ENCODE results near the gene SLC15A4.
"Not testable (repeated sequence)": the region's sequence is repeated elsewhere in the genome, so short reads cannot be mapped to it uniquely, and the experiment has no call there.

SLC15A4 gene

DNA sequence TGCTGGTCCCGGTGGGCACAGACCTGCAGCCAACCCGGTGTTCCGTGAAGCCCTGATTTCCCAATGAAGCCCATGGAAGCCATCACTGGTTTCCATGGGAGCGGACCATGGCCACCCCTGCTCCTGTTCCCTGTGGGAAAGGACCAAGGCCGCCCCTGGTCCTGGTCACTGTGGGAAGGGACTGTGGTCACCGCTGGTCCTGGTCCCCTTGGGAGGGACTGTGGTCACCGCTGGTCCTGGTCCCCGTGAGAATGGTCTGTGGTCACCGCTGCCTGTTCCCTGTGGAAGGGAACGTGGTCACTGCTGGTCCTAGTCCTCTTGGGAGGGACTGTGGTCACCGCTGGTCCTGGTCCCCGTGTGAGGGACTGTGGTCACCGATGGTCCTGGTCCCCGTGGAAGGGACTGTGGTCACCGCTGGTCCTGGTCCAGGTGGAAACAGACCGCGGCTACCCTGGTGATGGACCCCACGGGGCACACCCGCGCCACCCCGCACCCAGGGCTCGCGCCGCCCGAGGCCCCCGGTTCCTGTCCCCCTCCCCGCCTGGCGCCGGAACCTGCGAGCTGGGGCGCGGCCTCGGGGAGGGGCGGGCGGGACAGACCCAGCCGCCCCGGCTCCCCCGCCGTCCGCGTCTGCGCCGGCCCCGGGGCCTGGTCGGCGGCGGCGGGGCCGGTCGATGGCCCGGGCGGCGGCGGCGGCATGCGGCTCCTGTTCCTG lies 29.3 kb upstream of the SLC15A4 start, which contains the start of gene GLT1D1:
Gene GLT1D1, plus strand, starts transcription at position 594 of the 715 bp plus-strand sequence. Its CDS starts 104 bp downstream, at position 698.
- no peak within 1 kb of the TSS for H2AK5ac ChIP-seq (ENCODE audit: low read length, severe bottlenecking)
- H2BK15ac ChIP-seq (ENCODE audit: low read depth, poor library complexity, severe bottlenecking): no peak within 1 kb of the TSS
- no peak within 1 kb of the TSS for H3K4ac ChIP-seq (ENCODE audit: low read depth in 1 of 2, low read length in 2 of 2)
- no peak within 1 kb of the TSS for H2AFZ ChIP-seq (ENCODE audit: low read depth, low read length)
- no peak within 1 kb of the TSS for H3K18ac ChIP-seq (ENCODE audit: low read depth in 1 of 2, low read length in 2 of 2)
- no peak within 1 kb of the TSS for H3K4me3 ChIP-seq (ENCODE audit: insufficient read depth in 1 of 2, low read depth in 1 of 2, low read length in 2 of 2)
- peak within 1 kb of the TSS; percentile 79 for H3K4me2 ChIP-seq (ENCODE audit: low read length, poor library complexity, severe bottlenecking)
- no peak within 1 kb of the TSS for H3K14ac ChIP-seq (ENCODE audit: low read length in 2 of 2)
- H3K9ac ChIP-seq (ENCODE audit: low read length): no peak within 1 kb of the TSS
- H4K8ac ChIP-seq (ENCODE audit: low read length): no peak within 1 kb of the TSS
- no peak within 1 kb of the TSS for H2BK5ac ChIP-seq (ENCODE audit: low read depth, low read length, poor library complexity, severe bottlenecking)
- no peak for DNase-seq
- no peak within 1 kb of the TSS for H2BK120ac ChIP-seq (ENCODE audit: low read depth, low read length)
- peaks cover 8% of the 10 kb centered on the region for H3K4me1 ChIP-seq (ENCODE audit: control insufficient read depth, insufficient read depth, low read depth, low read length)
- no peak within 1 kb of the TSS for H3K23ac ChIP-seq (ENCODE audit: low read length in 2 of 2)
- no peak within 1 kb of the TSS for H3K27ac ChIP-seq (ENCODE audit: low read length, poor library complexity, severe bottlenecking)
- peaks cover 26 to 40% of the 10 kb centered on the region in 2 experiments for H3K27me3 ChIP-seq (ENCODE audit: control insufficient read depth in 1 of 2, insufficient read depth in 1 of 2, low read length in 2 of 2)
- no peaks in the 10 kb centered on the region for H3K79me1 ChIP-seq (replicated peaks; ENCODE audit: low read length, poor library complexity, severe bottlenecking)
- no peak within 1 kb of the TSS for H4K91ac ChIP-seq (ENCODE audit: low read length)
- H3K9me3 ChIP-seq (ENCODE audit: control insufficient read depth, low read length): no peaks in the 10 kb centered on the region
- H2BK12ac ChIP-seq (ENCODE audit: low read length in 2 of 2): no peak within 1 kb of the TSS
- H3K36me3 ChIP-seq (ENCODE audit: control insufficient read depth in 1 of 2, insufficient read depth in 2 of 2, low read depth in 1 of 2, low read length in 2 of 2): peaks cover 0 to 3% of the 10 kb centered on the region in 2 experiments
- WGBS: 45% methylated on average over 24 of the region's 56 CpGs

- Histone ChIP-seq H3K4ac (ENCODE audit: low read depth in 1 of 2, low read length in 2 of 2) (no peak overlapping the region), H3K4me3 (ENCODE audit: insufficient read depth in 1 of 2, low read depth in 1 of 2, low read length in 2 of 2) (no peak overlapping the region), H3K4me1 (ENCODE audit: control insufficient read depth, insufficient read depth, low read depth, low read length) (peaks cover 8% of the 10 kb centered on the region), H3K36me3 (ENCODE audit: control insufficient read depth in 1 of 2, insufficient read depth in 2 of 2, low read depth in 1 of 2, low read length in 2 of 2) (peaks cover 0 to 3% of the 10 kb centered on the region in 2 experiments), H4K8ac (ENCODE audit: low read length) (no peak overlapping the region), H2BK5ac (ENCODE audit: low read depth, low read length, poor library complexity, severe bottlenecking) (no peak overlapping the region), H3K4me2 (ENCODE audit: low read length, poor library complexity, severe bottlenecking) (no peak overlapping the region), H3K79me1 (replicated peaks; ENCODE audit: low read length, poor library complexity, severe bottlenecking) (no peaks in the 10 kb centered on the region), H3K14ac (ENCODE audit: low read length in 2 of 2) (no peak overlapping the region), H2BK120ac (ENCODE audit: low read depth, low read length) (no peak overlapping the region), H3K18ac (ENCODE audit: low read depth in 1 of 2, low read length in 2 of 2) (no peak overlapping the region), H2AK5ac (ENCODE audit: low read length, severe bottlenecking) (no peak overlapping the region), H3K9ac (ENCODE audit: low read length) (no peak overlapping the region), H4K91ac (ENCODE audit: low read length) (no peak overlapping the region), H2BK15ac (ENCODE audit: low read depth, poor library complexity, severe bottlenecking) (no peak overlapping the region), H3K27ac (ENCODE audit: low read length, poor library complexity, severe bottlenecking) (no peak overlapping the region), H3K9me3 (ENCODE audit: control insufficient read depth, low read length) (no peaks in the 10 kb centered on the region), H2AFZ (ENCODE audit: low read depth, low read length) (no peak overlapping the region), H2BK12ac (ENCODE audit: low read length in 2 of 2) (no peak overlapping the region), H3K23ac (ENCODE audit: low read length in 2 of 2) (no peak overlapping the region), H3K27me3 (ENCODE audit: control insufficient read depth in 1 of 2, insufficient read depth in 1 of 2, low read length in 2 of 2) (peaks cover 26 to 40% of the 10 kb centered on the region in 2 experiments)
- 75% methylated on average over 7 of the region's 8 CpGs for WGBS
- DNase-seq: no peak
Observed at GRCh38 chr12:128852026-128852698, 28.4 kb upstream of the SLC15A4 start.

- not testable (repeated sequence) for H3K9ac ChIP-seq (ENCODE audit: low read length); H3K18ac ChIP-seq (ENCODE audit: low read depth in 1 of 2, low read length in 2 of 2); H3K4me3 ChIP-seq (ENCODE audit: insufficient read depth in 1 of 2, low read depth in 1 of 2, low read length in 2 of 2); H3K4me2 ChIP-seq (ENCODE audit: low read length, poor library complexity, severe bottlenecking); H2BK15ac ChIP-seq (ENCODE audit: low read depth, poor library complexity, severe bottlenecking); H4K91ac ChIP-seq (ENCODE audit: low read length); H3K4ac ChIP-seq (ENCODE audit: low read depth in 1 of 2, low read length in 2 of 2); H2BK120ac ChIP-seq (ENCODE audit: low read depth, low read length); H3K14ac ChIP-seq (ENCODE audit: low read length in 2 of 2); H3K79me1 ChIP-seq (replicated peaks; ENCODE audit: low read length, poor library complexity, severe bottlenecking); H3K36me3 ChIP-seq (ENCODE audit: control insufficient read depth in 1 of 2, insufficient read depth in 2 of 2, low read depth in 1 of 2, low read length in 2 of 2); H3K27ac ChIP-seq (ENCODE audit: low read length, poor library complexity, severe bottlenecking); DNase-seq; H2BK5ac ChIP-seq (ENCODE audit: low read depth, low read length, poor library complexity, severe bottlenecking); H2AK5ac ChIP-seq (ENCODE audit: low read length, severe bottlenecking); H2AFZ ChIP-seq (ENCODE audit: low read depth, low read length); H3K4me1 ChIP-seq (ENCODE audit: control insufficient read depth, insufficient read depth, low read depth, low read length); H3K23ac ChIP-seq (ENCODE audit: low read length in 2 of 2); H3K9me3 ChIP-seq (ENCODE audit: control insufficient read depth, low read length); H2BK12ac ChIP-seq (ENCODE audit: low read length in 2 of 2); H4K8ac ChIP-seq (ENCODE audit: low read length)
- H3K27me3 ChIP-seq (ENCODE audit: control insufficient read depth in 1 of 2, insufficient read depth in 1 of 2, low read length in 2 of 2): peaks cover 25 to 40% of the 10 kb centered on the region in 2 experiments
- 95% methylated on average over 7 of the region's 7 CpGs for WGBS
Observed at GRCh38 chr12:128851429-128851828, 27.7 kb upstream of the SLC15A4 start.

DNA sequence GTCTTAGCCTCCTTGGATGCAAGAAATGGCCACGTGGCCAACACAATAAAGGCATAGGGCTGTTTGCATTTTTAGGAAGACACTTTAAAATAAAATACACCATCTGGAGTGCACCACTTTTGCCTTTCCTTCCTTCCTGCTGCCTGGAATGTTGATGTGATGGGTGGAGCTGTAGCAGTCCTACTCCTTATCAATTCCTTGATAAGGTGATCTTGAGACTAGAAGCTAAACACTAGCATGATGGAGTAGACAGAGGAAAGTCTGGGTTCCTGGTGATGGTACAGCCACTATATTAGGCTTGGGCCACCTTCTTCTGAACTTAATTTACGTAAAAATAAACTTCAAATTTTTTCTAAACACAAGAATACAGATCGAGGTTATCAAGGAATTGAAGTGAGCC lies 26.6 kb upstream of the SLC15A4 start:
- Histone ChIP-seq H2BK12ac (ENCODE audit: low read length in 2 of 2) (no peak overlapping the region), H2BK5ac (ENCODE audit: low read depth, low read length, poor library complexity, severe bottlenecking) (no peak overlapping the region), H3K4me1 (ENCODE audit: control insufficient read depth, insufficient read depth, low read depth, low read length) (peaks cover 8% of the 10 kb centered on the region), H3K9me3 (ENCODE audit: control insufficient read depth, low read length) (no peaks in the 10 kb centered on the region), H3K36me3 (ENCODE audit: control insufficient read depth in 1 of 2, insufficient read depth in 2 of 2, low read depth in 1 of 2, low read length in 2 of 2) (peaks cover 0 to 3% of the 10 kb centered on the region in 2 experiments), H4K8ac (ENCODE audit: low read length) (no peak overlapping the region), H2AK5ac (ENCODE audit: low read length, severe bottlenecking) (no peak overlapping the region), H3K4me3 (ENCODE audit: insufficient read depth in 1 of 2, low read depth in 1 of 2, low read length in 2 of 2) (no peak overlapping the region), H3K14ac (ENCODE audit: low read length in 2 of 2) (no peak overlapping the region), H3K23ac (ENCODE audit: low read length in 2 of 2) (no peak overlapping the region), H3K18ac (ENCODE audit: low read depth in 1 of 2, low read length in 2 of 2) (no peak overlapping the region), H3K27ac (ENCODE audit: low read length, poor library complexity, severe bottlenecking) (no peak overlapping the region), H3K9ac (ENCODE audit: low read length) (no peak overlapping the region), H2AFZ (ENCODE audit: low read depth, low read length) (no peak overlapping the region), H4K91ac (ENCODE audit: low read length) (no peak overlapping the region), H3K79me1 (replicated peaks; ENCODE audit: low read length, poor library complexity, severe bottlenecking) (no peaks in the 10 kb centered on the region), H2BK15ac (ENCODE audit: low read depth, poor library complexity, severe bottlenecking) (no peak overlapping the region), H3K27me3 (ENCODE audit: control insufficient read depth in 1 of 2, insufficient read depth in 1 of 2, low read length in 2 of 2) (peaks cover 21 to 40% of the 10 kb centered on the region in 2 experiments), H3K4me2 (ENCODE audit: low read length, poor library complexity, severe bottlenecking) (no peak overlapping the region), H2BK120ac (ENCODE audit: low read depth, low read length) (no peak overlapping the region), H3K4ac (ENCODE audit: low read depth in 1 of 2, low read length in 2 of 2) (no peak overlapping the region)
- no peak for DNase-seq
- WGBS: 55% methylated on average over 3 of the region's 3 CpGs
